Measurements from ENCODE around the gene SEC62. TPM values are rescaled to one million over a fixed set of nuclear protein-coding genes. Genes with fewer than 3 reads are reported as not detected.

The SEC62 gene
- total RNA-seq, 1 experiment from 2014 or later = 17.1 TPM

Other genes with a start within 250 kb of the SEC62 start
- gene TERC, start 201.7 kb upstream of the SEC62 start, total RNA-seq (2014; rRNA removed; shearing (Covaris generic)) = 748 and 829 TPM in 2 replicates
- 3.3 and 3.4 TPM in 2 replicates for gene ACTRT3, start 197.2 kb upstream of the SEC62 start, total RNA-seq (2014; rRNA removed; shearing (Covaris generic))
- 7.9 and 13.4 TPM in 2 replicates for gene MYNN, start 193.4 kb upstream of the SEC62 start, total RNA-seq (2014; rRNA removed; shearing (Covaris generic))
- gene LRRIQ4, start 153.9 kb upstream of the SEC62 start, total RNA-seq (2014; rRNA removed; shearing (Covaris generic)) = not detected in 2 replicates
- gene LRRC34, start 153.9 kb upstream of the SEC62 start, total RNA-seq (2014; rRNA removed; shearing (Covaris generic)) = 0.81 and 4.2 TPM in 2 replicates
- gene LRRC31, start 96.9 kb upstream of the SEC62 start, total RNA-seq (2014; rRNA removed; shearing (Covaris generic)) = 0.29 and 0.48 TPM in 2 replicates
- gene SAMD7, start 55.2 kb upstream of the SEC62 start, total RNA-seq (2014; rRNA removed; shearing (Covaris generic)) = not detected in 2 replicates
- 21.2 and 32.1 TPM in 2 replicates for gene GPR160, start 71.2 kb downstream of the SEC62 start, total RNA-seq (2014; rRNA removed; shearing (Covaris generic))
- 8.8 and 10.7 TPM in 2 replicates for gene PHC3, start 214.9 kb downstream of the SEC62 start, total RNA-seq (2014; rRNA removed; shearing (Covaris generic))

Measured in HT-29 (cell line).